HG03064 (cell line): ENCODE measurements around the gene SMIM28.

Experiments
- ATAC-seq: cut with Tn5 transposase; IDR thresholded peaks from one replicate; pipeline ENCODE4 v1.9.1; 2021; ENCODE audit warnings: low read depth; ENCODE audit not compliant: unreplicated experiment

Gene SMIM28

GRCh38 chr6:138372711-138373463 is 4.8 kb upstream of the SMIM28 start:
- no peak for ATAC-seq

GRCh38 chr6:138374230-138374629 is 3.5 kb upstream of the SMIM28 start:
- ATAC-seq: no peak

- no peak for ATAC-seq
These were observed 2.9 kb upstream of the SMIM28 start for GRCh38 chr6:138374815-138375214.

GRCh38 chr6:138377042-138377441 is 663 bp upstream of the SMIM28 start:
- ATAC-seq: no peak

- no peak for ATAC-seq
These were observed 758 bp downstream of the SMIM28 start for GRCh38 chr6:138378463-138378862.

GRCh38 chr6:138382498-138383265 is 5.0 kb downstream of the SMIM28 start:
- ATAC-seq: no peak

GRCh38 chr6:138383776-138384175 is 6.1 kb downstream of the SMIM28 start:
- no peak for ATAC-seq

- ATAC-seq: no peak
These were observed 9.2 kb downstream of the SMIM28 start for GRCh38 chr6:138386897-138387296.

GRCh38 chr6:138387577-138388368 is 10.1 kb downstream of the SMIM28 start:
- ATAC-seq: no peak

- ATAC-seq: no peak
These were observed 11.8 kb downstream of the SMIM28 start for GRCh38 chr6:138389551-138389950.

- ATAC-seq: no peak
These were observed 16.4 kb downstream of the SMIM28 start for GRCh38 chr6:138393871-138394783.

- ATAC-seq: no peak
These were observed 19.0 kb downstream of the SMIM28 start for GRCh38 chr6:138396709-138397108.

GRCh38 chr6:138397128-138398122 is 19.7 kb downstream of the SMIM28 start:
- ATAC-seq: no peak

GRCh38 chr6:138400326-138400725 is 22.6 kb downstream of the SMIM28 start:
- ATAC-seq: no peak

- ATAC-seq: no peak
These were observed 24.5 kb downstream of the SMIM28 start for GRCh38 chr6:138401960-138402837.

GRCh38 chr6:138402838-138403187 is 25.1 kb downstream of the SMIM28 start:
- ATAC-seq: no peak

GRCh38 chr6:138403324-138403800 is 25.7 kb downstream of the SMIM28 start:
- ATAC-seq: peak; percentile 17
